DOHH2 (cell line): ENCODE measurements around the gene LRMDA.

ENCODE experiments used
- H3F3A ChIP-seq: fragments of 200-600 bp; sonication (generic), shearing (Covaris generic); 2 replicates; pipeline ENCODE4 v1.6.0; 2016; ENCODE audit warnings: antibody characterized with exemption, mild to moderate bottlenecking; ENCODE audit not compliant: control insufficient read depth, insufficient read depth
- H3K27ac ChIP-seq: fragments of 200-600 bp; sonication (generic); 2 replicates; pipeline ENCODE4 v1.5.1; 2014; ENCODE audit warnings: low read depth, mild to moderate bottlenecking, low read length, moderate library complexity
- H3K27me3 ChIP-seq: fragments of 200-600 bp; sonication (generic); 2 replicates; pipeline ENCODE4 v1.6.1; 2014; ENCODE audit warnings: mild to moderate bottlenecking, low read length, mixed read lengths; ENCODE audit not compliant: control insufficient read depth
- H3K36me3 ChIP-seq: fragments of 200-600 bp; sonication (generic); 2 replicates; pipeline ENCODE4 v1.6.1; 2014; ENCODE audit warnings: mild to moderate bottlenecking, low read length, moderate library complexity, mixed read lengths; ENCODE audit not compliant: control insufficient read depth
- H3K4me1 ChIP-seq: fragments of 200-600 bp; sonication (generic); 2 replicates; pipeline ENCODE4 v1.6.1; 2014; ENCODE audit warnings: mild to moderate bottlenecking, low read length, mixed read lengths; ENCODE audit not compliant: control insufficient read depth
- H3K4me2 ChIP-seq: fragments of 200-600 bp; sonication (generic); 2 replicates; pipeline ENCODE4 v1.6.0; 2014; ENCODE audit warnings: mild to moderate bottlenecking, low read length, moderate library complexity
- H3K4me3 ChIP-seq: fragments of 200-600 bp; sonication (generic); 2 replicates; pipeline ENCODE4 v1.5.1; 2014; ENCODE audit warnings: mild to moderate bottlenecking, low read length, mixed read lengths
- H3K79me2 ChIP-seq: fragments of 200-600 bp; sonication (generic); 2 replicates; pipeline ENCODE4 v1.6.1; 2014; ENCODE audit warnings: mild to moderate bottlenecking, low read length, mixed read lengths; ENCODE audit not compliant: control insufficient read depth
- H3K9me2 ChIP-seq: fragments of 200-600 bp; sonication (generic); replicated peaks from 2 replicates; pipeline ENCODE4 v1.6.1; 2014; ENCODE audit warnings: mild to moderate bottlenecking, low read length, mixed read lengths; ENCODE audit not compliant: control insufficient read depth
- H3K9me3 ChIP-seq: fragments of 200-600 bp; sonication (generic); 2 replicates; pipeline ENCODE4 v1.6.1; 2014; ENCODE audit warnings: antibody characterized with exemption, low read length, mixed read lengths; ENCODE audit not compliant: control insufficient read depth, insufficient read depth
- H4K20me1 ChIP-seq: fragments of 200-600 bp; sonication (generic); 2 replicates; pipeline ENCODE4 v1.6.0; 2014; ENCODE audit warnings: low read depth, mild to moderate bottlenecking, antibody characterized with exemption, low read length, moderate library complexity; ENCODE audit not compliant: control insufficient read depth, insufficient read depth
- EZH2phosphoT487 ChIP-seq: fragments of 200-600 bp; sonication (generic); IDR thresholded peaks from 2 replicates; pipeline ENCODE4 v1.6.1; 2017; ENCODE audit warnings: borderline replicate concordance, mild to moderate bottlenecking, antibody characterized with exemption, low read length, moderate library complexity, mixed read lengths
- TF ChIP-seq, protein P1 (sequence below): fragments of 200-600 bp; sonication (generic); IDR thresholded peaks from one replicate; pipeline ENCODE4 v1.5.1; 2014; ENCODE audit warnings: antibody characterized with exemption, mild to moderate bottlenecking, low read depth, low read length; ENCODE audit not compliant: poor library complexity, severe bottlenecking

The LRMDA gene

DNA sequence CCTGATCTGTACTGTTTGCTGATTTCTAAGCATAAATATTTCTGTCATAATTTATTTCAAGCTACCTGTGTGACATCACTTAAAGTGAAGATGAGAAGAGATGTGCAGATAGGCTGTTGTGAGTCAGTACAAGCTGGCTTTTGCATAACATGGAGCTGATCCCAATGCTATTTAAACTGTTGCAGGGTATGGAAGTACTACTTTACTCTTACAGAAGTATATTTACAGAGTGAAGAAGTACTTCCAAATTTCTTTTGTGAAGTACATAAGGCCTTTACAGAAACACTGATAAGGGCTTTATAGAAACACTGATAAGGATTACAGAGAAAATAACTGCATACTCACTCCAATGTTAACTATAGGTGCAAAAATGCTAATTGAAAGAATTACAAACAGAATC is 911.6 kb downstream of the LRMDA start:
- H3K9me2 ChIP-seq: no peaks in the 10 kb centered on the region
- no peaks in the 10 kb centered on the region for H3F3A ChIP-seq
- no peak for TF ChIP-seq EZH2phosphoT487
- TF ChIP-seq, protein P1, sequence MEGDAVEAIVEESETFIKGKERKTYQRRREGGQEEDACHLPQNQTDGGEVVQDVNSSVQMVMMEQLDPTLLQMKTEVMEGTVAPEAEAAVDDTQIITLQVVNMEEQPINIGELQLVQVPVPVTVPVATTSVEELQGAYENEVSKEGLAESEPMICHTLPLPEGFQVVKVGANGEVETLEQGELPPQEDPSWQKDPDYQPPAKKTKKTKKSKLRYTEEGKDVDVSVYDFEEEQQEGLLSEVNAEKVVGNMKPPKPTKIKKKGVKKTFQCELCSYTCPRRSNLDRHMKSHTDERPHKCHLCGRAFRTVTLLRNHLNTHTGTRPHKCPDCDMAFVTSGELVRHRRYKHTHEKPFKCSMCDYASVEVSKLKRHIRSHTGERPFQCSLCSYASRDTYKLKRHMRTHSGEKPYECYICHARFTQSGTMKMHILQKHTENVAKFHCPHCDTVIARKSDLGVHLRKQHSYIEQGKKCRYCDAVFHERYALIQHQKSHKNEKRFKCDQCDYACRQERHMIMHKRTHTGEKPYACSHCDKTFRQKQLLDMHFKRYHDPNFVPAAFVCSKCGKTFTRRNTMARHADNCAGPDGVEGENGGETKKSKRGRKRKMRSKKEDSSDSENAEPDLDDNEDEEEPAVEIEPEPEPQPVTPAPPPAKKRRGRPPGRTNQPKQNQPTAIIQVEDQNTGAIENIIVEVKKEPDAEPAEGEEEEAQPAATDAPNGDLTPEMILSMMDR: no peak
- no peaks in the 10 kb centered on the region for H3K27me3 ChIP-seq
- no peaks in the 10 kb centered on the region for H4K20me1 ChIP-seq
- no peak overlapping the region for H3K4me3 ChIP-seq
- H3K4me1 ChIP-seq: no peaks in the 10 kb centered on the region
- no peak overlapping the region for H3K4me2 ChIP-seq
- no peaks in the 10 kb centered on the region for H3K9me3 ChIP-seq
- H3K36me3 ChIP-seq: no peaks in the 10 kb centered on the region
- H3K27ac ChIP-seq: no peak overlapping the region
- H3K79me2 ChIP-seq: no peaks in the 10 kb centered on the region

DNA sequence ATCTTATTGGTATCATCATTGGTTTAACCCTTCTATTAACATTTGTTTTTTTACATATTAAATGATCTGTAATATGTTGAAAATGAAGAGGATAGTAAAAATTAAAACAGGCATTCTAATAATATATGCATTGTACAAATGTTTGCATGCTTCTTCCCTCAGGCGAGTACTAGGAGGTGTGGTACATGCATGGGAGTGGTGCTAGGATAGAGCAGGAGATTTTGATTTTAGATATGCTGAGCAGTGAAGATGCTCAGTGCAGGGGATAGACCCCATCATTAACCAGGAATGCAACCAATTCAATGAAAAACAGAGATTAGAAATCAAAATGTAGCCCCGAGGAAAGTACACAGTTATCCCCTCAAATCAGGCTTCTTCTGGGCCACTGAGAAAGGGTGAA is 916.4 kb downstream of the LRMDA start:
- H3K36me3 ChIP-seq: no peaks in the 10 kb centered on the region
- no peaks in the 10 kb centered on the region for H3F3A ChIP-seq
- no peak overlapping the region for H3K4me3 ChIP-seq
- no peaks in the 10 kb centered on the region; the same call in 1 of the 2 replicates for H3K9me2 ChIP-seq
- H3K4me2 ChIP-seq: no peak overlapping the region
- H4K20me1 ChIP-seq: no peaks in the 10 kb centered on the region
- no peaks in the 10 kb centered on the region for H3K4me1 ChIP-seq
- TF ChIP-seq EZH2phosphoT487: no peak
- TF ChIP-seq, protein P1: no peak
- H3K27me3 ChIP-seq: no peaks in the 10 kb centered on the region
- H3K9me3 ChIP-seq: no peaks in the 10 kb centered on the region; the same call in 1 of the 2 replicates
- no peak overlapping the region for H3K27ac ChIP-seq
- H3K79me2 ChIP-seq: no peaks in the 10 kb centered on the region

DNA sequence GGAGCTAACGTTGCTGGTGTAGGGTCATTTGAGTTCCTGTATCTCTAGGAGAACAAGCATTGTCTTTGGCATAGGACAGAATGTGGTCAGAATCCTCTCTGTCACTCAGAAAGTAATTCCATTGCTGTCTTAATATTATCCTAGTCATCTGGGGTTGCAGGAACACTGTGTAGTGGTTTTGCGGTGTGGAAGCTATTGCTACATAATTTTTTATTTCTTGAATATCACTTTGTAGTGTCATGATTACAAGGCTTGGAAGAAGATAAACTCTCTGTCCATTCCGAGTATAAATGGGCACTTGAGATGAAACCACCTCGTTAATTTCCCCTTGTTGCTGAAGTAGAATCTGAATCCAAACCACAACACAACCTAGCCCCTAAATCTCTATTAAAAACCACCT is 919.2 kb downstream of the LRMDA start:
- Histone ChIP-seq H3K36me3 (no peaks in the 10 kb centered on the region), H3K4me2 (no peak overlapping the region), H3K4me3 (no peak overlapping the region), H4K20me1 (no peaks in the 10 kb centered on the region), H3K79me2 (no peaks in the 10 kb centered on the region), H3K27ac (no peak overlapping the region), H3F3A (no peaks in the 10 kb centered on the region), H3K4me1 (no peaks in the 10 kb centered on the region), H3K9me3 (no peaks in the 10 kb centered on the region; the same call in 1 of the 2 replicates), H3K27me3 (no peaks in the 10 kb centered on the region), H3K9me2 (no peaks in the 10 kb centered on the region; the same call in 1 of the 2 replicates)
- no peak for TF ChIP-seq EZH2phosphoT487
- TF ChIP-seq, protein P1: no peak
